ENCODE results near the gene C1orf232. TPM values are rescaled to one million over a fixed set of nuclear protein-coding genes. Genes with fewer than 3 reads are reported as not detected.

Gene C1orf232
- total RNA-seq, 1 experiment from 2014 or later, result not detected

DNA sequence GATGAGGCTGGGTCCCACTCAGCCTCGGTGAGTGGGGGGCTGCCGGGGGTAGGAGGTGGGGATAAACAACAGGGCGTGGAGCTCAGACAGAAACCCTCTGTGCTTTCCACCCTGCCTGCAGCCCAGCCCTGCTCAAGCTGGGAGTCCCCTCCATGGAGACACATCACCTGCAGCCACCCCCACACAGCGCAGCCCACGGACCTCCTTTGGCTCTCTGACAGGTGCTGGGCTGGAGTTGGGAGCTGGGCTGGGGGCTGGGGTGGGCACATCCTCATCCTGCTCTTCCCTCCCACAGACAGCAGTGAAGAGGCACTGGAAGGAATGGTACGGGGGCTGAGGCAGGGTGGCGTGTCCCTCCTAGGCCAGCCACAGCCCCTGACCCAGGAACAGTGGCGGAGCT lies 19.7 kb upstream of the C1orf232 start:
- ATAC-seq (no peak), DNase-seq (no peak)
- Histone ChIP-seq H3K36me3 (ENCODE audit: low read depth, low read length) (peaks cover 7% of the 10 kb centered on the region; the same call in 1 of the 2 replicates), H4K20me1 (ENCODE audit: low read length) (no peaks in the 10 kb centered on the region), H3K4me2 (ENCODE audit: low read length) (no peak overlapping the region), H3K9ac (ENCODE audit: low read length) (no peak overlapping the region), H2AFZ (ENCODE audit: low read length) (no peak overlapping the region), H3K4me3 (ENCODE audit: low read length) (no peak overlapping the region), H3K9me2 (replicated peaks; ENCODE audit: low read length) (no peaks in the 10 kb centered on the region), H3K27ac (ENCODE audit: low read length) (no peak overlapping the region), H3K27me3 (ENCODE audit: low read length) (no peaks in the 10 kb centered on the region), H3F3A (ENCODE audit: low read length, unreplicated experiment) (no peaks in the 10 kb centered on the region), H3K4me1 (ENCODE audit: insufficient read depth, low read length) (no peaks in the 10 kb centered on the region), H3K79me2 (ENCODE audit: low read length) (no peaks in the 10 kb centered on the region), H3K9me3 (ENCODE audit: low read length) (no peaks in the 10 kb centered on the region)
- intact Hi-C loops (cut with micrococcal nuclease), result no loop called here
- TF ChIP-seq, protein P1, sequence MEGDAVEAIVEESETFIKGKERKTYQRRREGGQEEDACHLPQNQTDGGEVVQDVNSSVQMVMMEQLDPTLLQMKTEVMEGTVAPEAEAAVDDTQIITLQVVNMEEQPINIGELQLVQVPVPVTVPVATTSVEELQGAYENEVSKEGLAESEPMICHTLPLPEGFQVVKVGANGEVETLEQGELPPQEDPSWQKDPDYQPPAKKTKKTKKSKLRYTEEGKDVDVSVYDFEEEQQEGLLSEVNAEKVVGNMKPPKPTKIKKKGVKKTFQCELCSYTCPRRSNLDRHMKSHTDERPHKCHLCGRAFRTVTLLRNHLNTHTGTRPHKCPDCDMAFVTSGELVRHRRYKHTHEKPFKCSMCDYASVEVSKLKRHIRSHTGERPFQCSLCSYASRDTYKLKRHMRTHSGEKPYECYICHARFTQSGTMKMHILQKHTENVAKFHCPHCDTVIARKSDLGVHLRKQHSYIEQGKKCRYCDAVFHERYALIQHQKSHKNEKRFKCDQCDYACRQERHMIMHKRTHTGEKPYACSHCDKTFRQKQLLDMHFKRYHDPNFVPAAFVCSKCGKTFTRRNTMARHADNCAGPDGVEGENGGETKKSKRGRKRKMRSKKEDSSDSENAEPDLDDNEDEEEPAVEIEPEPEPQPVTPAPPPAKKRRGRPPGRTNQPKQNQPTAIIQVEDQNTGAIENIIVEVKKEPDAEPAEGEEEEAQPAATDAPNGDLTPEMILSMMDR (conservative IDR thresholded peaks at IDR 0.05; ENCODE audit: low read depth, low read length), result no peak
- no TSS peak for BruUV-seq (replicated peaks)
- CTCF ChIA-PET, result interaction anchor here (0.5 kb wide), 1 partner anchor 191 kb away, joined by 4 read pairs; the partner anchor contains the start of gene PAFAH2
- POLR2A ChIA-PET (ENCODE audit: unreplicated experiment), result no interaction called here

DNA sequence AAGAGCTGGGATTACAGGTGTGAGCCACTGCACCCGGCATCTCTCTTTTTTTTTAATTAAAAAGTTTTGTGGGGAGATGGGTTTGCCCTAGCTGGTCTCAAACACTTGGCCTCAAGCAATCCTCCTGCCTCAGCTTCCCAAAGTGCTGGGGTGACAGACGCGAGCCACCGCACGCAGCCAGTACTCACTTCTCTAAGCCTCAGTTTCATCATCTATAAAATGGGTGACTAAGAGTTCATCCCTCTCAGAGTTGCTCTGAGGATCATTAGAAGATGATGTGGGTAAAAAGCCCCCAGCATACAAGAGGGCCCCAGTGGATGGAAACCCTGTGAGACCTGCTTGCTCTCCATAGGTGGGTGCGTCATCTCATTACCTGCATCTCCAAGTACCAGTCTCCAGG lies 19.1 kb upstream of the C1orf232 start:
- intact Hi-C loops (cut with micrococcal nuclease), result no loop called here
- peaks cover 7% of the 10 kb centered on the region; the same call in 1 of the 2 replicates for H3K36me3 ChIP-seq (ENCODE audit: low read depth, low read length)
- ATAC-seq (no peak), DNase-seq (no peak)
- no peaks in the 10 kb centered on the region for H3K9me2 ChIP-seq (replicated peaks; ENCODE audit: low read length)
- ChIA-PET POLR2A (ENCODE audit: unreplicated experiment) (no interaction called here), CTCF (no interaction called here)
- H3K9ac ChIP-seq (ENCODE audit: low read length), result no peak overlapping the region
- no peaks in the 10 kb centered on the region for H3F3A ChIP-seq (ENCODE audit: low read length, unreplicated experiment)
- H3K27me3 ChIP-seq (ENCODE audit: low read length), result no peaks in the 10 kb centered on the region
- TF ChIP-seq EZH2 (IDR thresholded peaks at IDR 0.05; ENCODE audit: low read length, unreplicated experiment) (no peak), EZH2phosphoT487 (IDR thresholded peaks at IDR 0.05; ENCODE audit: borderline replicate concordance, low read length) (no peak)
- TF ChIP-seq, protein P1 (conservative IDR thresholded peaks at IDR 0.05; ENCODE audit: low read depth, low read length), result no peak
- no peak overlapping the region for H3K4me2 ChIP-seq (ENCODE audit: low read length)
- H3K4me3 ChIP-seq (ENCODE audit: low read length), result no peak overlapping the region
- H3K4me1 ChIP-seq (ENCODE audit: insufficient read depth, low read length), result no peaks in the 10 kb centered on the region
- no peaks in the 10 kb centered on the region for H4K20me1 ChIP-seq (ENCODE audit: low read length)
- H3K9me3 ChIP-seq (ENCODE audit: low read length), result no peaks in the 10 kb centered on the region
- H3K79me2 ChIP-seq (ENCODE audit: low read length), result no peaks in the 10 kb centered on the region
- no TSS peak for BruUV-seq (replicated peaks)
- H2AFZ ChIP-seq (ENCODE audit: low read length), result no peak overlapping the region
- H3K27ac ChIP-seq (ENCODE audit: low read length), result no peak overlapping the region

- BruUV-seq (replicated peaks), result no TSS peak
- no peak overlapping the region for H3K9ac ChIP-seq (ENCODE audit: low read length)
- ChIA-PET CTCF (no interaction called here), POLR2A (ENCODE audit: unreplicated experiment) (no interaction called here)
- no peak overlapping the region for H2AFZ ChIP-seq (ENCODE audit: low read length)
- no peak overlapping the region for H3K4me3 ChIP-seq (ENCODE audit: low read length)
- no peaks in the 10 kb centered on the region for H4K20me1 ChIP-seq (ENCODE audit: low read length)
- no peak overlapping the region for H3K27ac ChIP-seq (ENCODE audit: low read length)
- peaks cover 7% of the 10 kb centered on the region; the same call in 1 of the 2 replicates for H3K36me3 ChIP-seq (ENCODE audit: low read depth, low read length)
- intact Hi-C loops (cut with micrococcal nuclease), result no loop called here
- H3K79me2 ChIP-seq (ENCODE audit: low read length), result no peaks in the 10 kb centered on the region
- no peaks in the 10 kb centered on the region for H3K9me2 ChIP-seq (replicated peaks; ENCODE audit: low read length)
- H3K4me1 ChIP-seq (ENCODE audit: insufficient read depth, low read length), result peaks cover 17% of the 10 kb centered on the region
- TF ChIP-seq, protein P1 (conservative IDR thresholded peaks at IDR 0.05; ENCODE audit: low read depth, low read length), result no peak
- TF ChIP-seq EZH2phosphoT487 (IDR thresholded peaks at IDR 0.05; ENCODE audit: borderline replicate concordance, low read length), result no peak
- no peak for TF ChIP-seq EZH2 (IDR thresholded peaks at IDR 0.05; ENCODE audit: low read length, unreplicated experiment)
- ATAC-seq, result no peak
- H3K9me3 ChIP-seq (ENCODE audit: low read length), result no peaks in the 10 kb centered on the region
- no peak overlapping the region for H3K4me2 ChIP-seq (ENCODE audit: low read length)
- DNase-seq, result no peak
- H3F3A ChIP-seq (ENCODE audit: low read length, unreplicated experiment), result no peaks in the 10 kb centered on the region
- H3K27me3 ChIP-seq (ENCODE audit: low read length), result no peaks in the 10 kb centered on the region
These were observed 16.1 kb upstream of the C1orf232 start for GRCh38 chr1:26184883-26185282.

All from PC-3 (cell line).